ENCODE measurements around the gene STK32B.

- TF ChIP-seq, protein P1, sequence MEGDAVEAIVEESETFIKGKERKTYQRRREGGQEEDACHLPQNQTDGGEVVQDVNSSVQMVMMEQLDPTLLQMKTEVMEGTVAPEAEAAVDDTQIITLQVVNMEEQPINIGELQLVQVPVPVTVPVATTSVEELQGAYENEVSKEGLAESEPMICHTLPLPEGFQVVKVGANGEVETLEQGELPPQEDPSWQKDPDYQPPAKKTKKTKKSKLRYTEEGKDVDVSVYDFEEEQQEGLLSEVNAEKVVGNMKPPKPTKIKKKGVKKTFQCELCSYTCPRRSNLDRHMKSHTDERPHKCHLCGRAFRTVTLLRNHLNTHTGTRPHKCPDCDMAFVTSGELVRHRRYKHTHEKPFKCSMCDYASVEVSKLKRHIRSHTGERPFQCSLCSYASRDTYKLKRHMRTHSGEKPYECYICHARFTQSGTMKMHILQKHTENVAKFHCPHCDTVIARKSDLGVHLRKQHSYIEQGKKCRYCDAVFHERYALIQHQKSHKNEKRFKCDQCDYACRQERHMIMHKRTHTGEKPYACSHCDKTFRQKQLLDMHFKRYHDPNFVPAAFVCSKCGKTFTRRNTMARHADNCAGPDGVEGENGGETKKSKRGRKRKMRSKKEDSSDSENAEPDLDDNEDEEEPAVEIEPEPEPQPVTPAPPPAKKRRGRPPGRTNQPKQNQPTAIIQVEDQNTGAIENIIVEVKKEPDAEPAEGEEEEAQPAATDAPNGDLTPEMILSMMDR (IDR thresholded peaks at IDR 0.05), result no peak
- no peak for TF ChIP-seq POLR2AphosphoS5 (IDR thresholded peaks at IDR 0.05)
Measured at GRCh38 chr4:5451243-5451642, 400.0 kb downstream of the STK32B start.

Measured in stomach (tissue), 4 donors.